HG03558 (cell line): ENCODE data around the gene CA6.
"Not testable (repeated sequence)": the region's sequence is repeated elsewhere in the genome, so short reads cannot be mapped to it uniquely, and the experiment has no call there.

Experiments used
- ATAC-seq: cut with Tn5 transposase; IDR thresholded peaks from one replicate; pipeline ENCODE4 v1.9.1; 2021; ENCODE audit warnings: moderate number of reproducible peaks; ENCODE audit not compliant: unreplicated experiment; ENCODE audit errors: extremely low read depth

Gene CA6

GRCh38 chr1:8925960-8926359 is 19.7 kb upstream of the CA6 start:
- no peak for ATAC-seq

DNA sequence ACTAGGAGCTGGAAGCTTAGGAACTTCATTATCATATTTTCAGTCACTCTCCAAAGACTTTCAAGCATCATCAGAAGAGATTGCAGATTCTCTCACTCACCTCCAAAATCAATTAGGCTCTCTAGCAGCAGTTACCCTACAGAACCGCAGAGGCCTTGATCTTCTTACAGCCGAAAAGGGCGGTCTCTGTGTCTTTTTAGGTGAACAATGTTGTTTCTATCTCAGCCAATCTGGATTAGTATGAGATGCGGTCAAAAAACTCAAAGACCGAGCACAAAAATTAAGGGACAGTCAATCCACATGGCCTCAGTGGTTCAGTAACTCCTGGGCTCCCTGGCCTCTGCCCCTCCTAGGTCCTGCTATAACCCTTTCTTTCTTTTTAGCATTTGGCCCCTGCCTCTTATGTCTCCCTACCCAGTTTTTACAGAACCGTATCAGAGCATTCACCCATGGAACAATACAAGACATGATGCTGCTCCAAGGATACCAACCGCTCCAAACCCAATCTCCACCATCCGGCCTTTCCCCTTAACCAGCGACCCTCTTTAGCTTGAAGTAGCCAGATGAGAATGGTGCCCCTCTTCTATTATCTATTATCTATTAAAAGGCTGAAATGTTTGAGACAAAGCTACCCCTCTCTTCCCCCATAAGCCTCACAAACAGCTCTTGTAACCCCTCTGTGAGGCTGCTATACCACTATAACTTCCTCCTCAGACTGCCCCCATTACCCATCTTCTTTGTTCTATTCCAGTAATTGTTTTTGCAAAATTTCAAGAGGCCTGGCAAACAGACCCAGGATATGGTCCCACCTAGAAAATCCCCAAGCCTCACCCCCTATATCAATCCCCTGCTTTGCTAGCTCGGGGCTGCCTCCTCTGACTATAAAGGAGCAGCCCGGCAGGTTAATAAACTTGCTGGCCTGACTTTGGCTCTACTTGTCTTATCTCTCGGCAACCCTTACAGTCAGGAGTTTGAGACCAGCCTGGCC is 18.7 kb upstream of the CA6 start:
- no peak for ATAC-seq

GRCh38 chr1:8930116-8930515 is 15.6 kb upstream of the CA6 start:
- ATAC-seq = no peak

- ATAC-seq = not testable (repeated sequence)
Measured at GRCh38 chr1:8937051-8937450, 8.6 kb upstream of the CA6 start.

- ATAC-seq = no peak
Measured at GRCh38 chr1:8937701-8938100, 8.0 kb upstream of the CA6 start.

DNA sequence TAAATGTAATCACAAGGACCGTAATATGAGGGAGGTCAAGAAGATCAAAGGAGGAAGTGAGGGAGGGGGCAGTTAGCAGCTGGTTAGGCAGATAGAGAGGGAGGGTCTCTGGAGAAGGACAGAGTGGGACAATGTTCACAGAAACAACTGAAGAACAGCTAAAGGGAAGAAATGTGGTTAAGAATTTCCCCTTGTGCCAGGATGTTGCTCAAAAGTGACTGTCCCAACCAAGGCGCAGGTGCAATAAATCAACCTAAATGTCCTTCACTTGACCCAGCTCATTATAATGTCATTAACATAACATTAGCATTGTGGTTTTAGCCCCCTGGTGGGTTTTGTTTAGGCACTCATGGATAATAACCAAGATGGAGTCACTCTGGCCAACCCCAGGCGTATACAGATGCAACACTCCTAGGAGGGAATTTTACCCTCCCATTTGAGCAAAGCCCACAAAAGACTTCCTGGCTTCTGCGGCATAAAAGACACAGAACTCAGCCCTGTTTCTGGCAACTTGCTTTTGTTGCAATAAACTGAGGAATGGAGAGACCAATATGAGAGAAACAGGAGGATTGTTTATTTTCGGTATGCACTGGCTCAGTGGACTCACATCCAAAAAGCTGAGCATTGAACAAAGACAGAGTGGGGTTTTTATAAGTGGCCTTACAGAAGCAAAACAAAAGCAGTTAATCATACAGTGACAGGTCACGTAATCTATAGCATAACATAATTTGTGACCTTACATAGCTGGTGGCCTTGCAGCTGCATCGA is 7.3 kb upstream of the CA6 start:
- no peak for ATAC-seq

DNA sequence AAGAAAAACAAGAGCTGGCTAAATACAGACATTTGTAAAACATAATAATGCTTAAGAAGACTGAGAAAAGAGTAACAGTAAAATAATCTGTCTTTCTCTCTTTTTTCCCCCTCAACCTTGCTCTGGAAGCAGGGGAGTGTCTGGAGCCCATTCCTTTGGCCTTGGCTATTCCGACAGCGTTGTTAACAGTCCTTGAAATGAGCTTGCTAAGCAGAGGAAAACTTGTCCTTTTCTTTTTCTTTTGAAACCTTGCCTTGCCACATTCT is 6.7 kb upstream of the CA6 start:
- no peak for ATAC-seq

DNA sequence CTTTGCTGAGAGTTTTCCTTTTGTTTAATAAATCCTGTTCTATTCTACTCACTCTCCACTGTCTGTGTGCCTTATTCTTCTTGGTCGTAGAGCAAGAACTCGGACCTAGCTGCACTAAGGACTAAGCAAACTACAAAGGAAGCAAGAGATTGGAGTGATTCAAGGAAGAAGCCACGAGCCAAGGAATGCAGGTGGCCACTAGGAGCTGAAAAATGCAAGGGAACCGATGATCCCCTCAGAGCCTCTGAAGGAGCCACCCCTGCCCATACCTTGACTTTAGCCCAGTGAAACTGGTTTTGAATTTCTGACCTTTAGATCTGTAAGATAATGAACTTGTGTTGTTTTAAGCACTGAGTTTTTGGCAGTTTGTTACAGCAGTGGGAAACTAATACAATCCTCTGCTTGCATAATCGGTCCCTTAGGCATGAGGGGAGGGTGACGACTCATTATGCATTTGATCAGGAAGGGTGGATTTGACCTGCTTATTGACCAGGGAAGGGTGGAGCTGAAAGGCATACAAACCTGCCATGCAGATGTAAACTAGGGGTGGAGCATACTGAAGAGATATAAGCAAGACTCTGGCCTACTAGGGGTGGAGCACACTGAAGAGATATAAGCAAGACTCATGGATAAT is 6.2 kb upstream of the CA6 start:
- ATAC-seq = no peak

DNA sequence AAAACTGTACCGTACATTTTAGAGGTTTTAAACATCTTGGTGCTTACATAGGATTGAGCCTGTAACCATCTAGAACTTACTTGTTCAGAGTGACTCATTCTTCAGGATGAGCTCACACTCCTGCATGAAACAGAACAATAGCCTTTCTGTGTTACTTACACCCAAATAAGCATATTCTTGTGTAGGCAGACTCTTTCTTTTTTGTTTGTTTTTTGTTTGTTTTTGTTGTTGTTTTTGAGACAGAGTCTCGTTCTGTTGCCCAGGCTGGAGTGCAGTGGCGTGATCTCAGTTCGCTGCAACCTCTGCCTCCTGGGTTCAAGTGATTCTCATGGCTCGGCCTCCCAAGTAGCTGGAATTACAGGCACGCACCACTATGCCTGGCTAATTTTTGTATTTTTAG is 3.8 kb upstream of the CA6 start:
- no peak for ATAC-seq

DNA sequence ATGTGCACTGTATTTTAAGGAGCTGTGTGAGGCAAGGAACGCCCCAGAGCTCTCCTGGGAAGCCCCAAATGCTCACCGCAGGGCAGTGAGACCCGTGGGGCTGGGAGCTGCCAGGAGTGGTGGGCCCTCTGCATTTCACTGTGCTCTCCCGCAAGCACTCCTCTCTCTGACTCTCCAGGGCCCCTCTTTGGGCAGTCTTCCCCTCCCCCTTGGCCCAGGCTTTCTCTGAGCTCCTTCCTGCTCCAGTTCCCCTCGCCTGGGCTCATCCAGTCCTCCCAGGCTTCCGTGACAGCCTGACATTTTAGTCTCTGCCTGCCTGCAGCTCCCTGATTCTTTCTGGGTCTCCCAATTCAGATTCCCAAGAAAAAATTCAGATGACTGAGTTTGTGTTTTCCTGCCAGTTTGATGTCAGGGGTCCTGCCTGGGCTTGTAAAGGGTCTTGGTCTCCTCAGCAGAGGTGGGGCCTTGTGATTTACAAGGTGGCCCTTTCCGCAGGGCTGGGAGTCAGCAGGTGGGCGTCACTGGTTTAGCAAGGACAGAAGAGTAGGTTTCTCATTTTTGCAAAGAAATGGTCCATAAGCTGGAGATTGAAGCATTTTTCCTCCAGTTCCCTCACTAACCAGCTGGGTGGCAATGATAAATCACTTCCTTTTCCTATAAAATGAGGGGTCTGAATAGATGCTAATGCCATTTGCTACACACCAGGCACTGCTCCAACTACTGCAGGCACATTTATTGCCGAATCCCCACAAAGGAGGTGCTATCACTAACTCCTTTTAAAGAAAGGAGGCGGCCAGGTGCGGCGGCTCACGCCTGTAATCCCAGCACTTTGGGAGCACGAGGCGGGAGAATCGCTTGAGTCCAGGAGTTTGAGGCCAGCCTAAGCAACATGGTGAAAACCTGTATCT is 1.9 kb upstream of the CA6 start:
- ATAC-seq = no peak

DNA sequence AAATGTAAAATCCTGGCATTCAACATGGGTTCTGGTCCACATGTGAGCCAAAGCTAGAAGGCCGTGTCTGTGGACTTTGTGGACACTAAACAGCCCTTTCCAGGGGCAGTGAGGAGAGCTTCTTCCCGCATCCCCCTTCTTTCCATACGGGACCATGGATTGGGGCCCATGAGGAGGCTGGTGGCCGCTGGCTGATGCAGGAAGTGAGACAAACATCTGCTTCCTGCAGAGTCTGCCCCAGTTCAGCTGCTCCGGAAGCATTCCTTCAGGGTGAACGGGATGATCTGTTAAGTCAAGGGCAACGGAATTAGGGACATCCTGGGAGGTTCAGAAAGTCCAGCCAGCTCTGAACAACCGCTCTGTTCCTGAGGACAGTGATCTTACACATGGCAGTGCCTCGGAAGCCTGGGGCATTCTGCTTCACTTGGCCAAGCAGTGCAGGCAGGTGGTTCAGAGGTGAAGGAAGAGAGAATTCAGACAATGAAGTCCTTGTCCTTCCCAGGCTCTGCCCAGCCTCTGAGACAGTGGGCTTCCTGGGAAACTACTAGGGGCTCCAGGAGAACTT is 1.5 kb downstream of the CA6 start:
- no peak for ATAC-seq

- no peak for ATAC-seq
Measured at GRCh38 chr1:8950309-8950708, 4.6 kb downstream of the CA6 start.

- no peak for ATAC-seq
Measured at GRCh38 chr1:8951231-8951630, 5.6 kb downstream of the CA6 start.

DNA sequence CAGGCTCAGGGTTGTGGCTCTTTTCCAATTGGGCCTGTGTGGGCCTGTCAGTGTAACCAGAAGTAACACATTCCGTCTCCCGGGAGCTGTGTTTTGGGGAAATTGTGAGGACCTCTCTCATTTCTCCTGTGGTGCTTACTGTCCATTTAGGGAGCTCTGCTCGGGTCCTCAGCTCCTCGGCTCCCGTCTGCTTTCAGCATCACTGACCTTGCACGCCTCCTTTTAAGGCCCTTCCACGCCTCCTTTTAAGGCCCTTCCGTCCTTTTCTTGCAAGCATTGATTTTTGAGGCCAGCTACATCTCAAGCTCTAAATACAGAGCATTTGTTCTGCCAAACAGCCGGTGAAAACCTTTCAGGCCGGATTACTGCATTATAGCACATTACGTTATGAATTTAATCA is 9.7 kb downstream of the CA6 start:
- no peak for ATAC-seq

DNA sequence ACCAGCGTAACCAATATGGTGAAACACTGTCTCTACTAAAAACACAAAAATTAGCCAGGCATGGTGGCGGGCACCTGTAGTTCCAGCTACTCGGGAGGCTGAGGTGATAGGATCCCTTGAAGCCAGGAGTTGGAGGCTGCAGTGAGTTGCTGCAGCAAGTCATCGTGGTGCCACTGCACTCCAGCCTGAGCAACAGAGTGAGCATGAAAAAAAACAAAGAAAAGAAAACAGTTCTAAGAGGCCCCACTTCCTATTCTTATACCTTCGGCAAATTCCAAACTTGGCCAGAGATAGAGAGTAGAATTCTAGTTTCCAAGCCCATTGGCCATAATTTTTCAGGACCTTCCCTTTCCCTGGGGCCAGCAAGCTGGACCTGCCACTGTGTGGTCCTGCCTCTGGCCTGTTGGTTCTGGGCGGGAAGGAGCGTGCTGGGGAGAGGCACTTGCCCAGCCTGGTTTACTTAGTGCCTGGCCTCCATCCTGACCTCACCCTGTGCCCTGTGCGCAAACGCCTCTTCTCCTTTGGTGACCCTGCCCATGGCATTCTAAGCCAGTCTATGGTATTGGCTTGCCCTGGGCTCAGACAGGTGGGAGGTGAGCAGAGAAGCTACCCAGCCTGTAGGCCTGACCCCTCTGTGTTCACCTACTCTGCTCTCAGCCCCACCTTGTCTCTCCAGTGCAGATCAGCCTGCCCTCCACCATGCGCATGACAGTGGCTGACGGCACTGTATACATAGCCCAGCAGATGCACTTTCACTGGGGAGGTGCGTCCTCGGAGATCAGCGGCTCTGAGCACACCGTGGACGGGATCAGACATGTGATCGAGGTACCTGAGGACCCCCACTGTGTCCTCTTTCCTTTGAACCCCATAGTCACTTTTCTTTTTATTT is 11.0 kb downstream of the CA6 start:
- ATAC-seq = no peak

DNA sequence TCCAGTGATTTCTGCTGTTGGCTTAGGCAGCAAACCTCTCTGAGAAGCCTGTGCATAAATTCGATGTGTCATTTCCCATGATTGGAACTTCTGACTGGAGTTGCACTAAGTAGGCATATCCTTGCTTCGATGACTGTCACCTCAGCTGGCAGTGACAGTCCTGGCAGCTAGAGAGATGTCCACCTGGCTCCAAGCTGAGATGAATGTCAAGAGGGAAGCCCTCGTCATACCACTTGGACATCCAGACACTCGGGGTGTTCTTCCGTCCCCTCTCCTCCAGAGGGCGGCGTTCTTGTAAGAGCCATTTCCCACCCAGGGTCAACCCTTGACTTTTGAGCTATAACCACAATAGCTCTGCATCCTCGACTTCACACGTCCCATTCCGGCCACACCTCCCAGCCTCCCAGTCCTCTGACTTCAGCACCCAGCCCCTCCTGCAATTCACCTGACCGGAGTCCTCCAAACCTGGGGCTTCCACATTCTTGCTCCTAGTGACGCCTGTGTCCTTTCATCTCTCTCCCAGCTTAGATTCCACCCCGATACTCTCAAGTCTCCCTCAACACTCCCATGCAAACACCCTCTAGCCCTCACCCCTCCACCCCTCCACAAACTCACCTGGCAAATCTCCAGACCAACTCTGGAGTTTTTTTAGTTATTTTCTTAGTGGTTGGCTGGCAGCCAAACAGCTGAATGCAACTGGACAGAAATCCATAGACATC is 17.3 kb downstream of the CA6 start:
- no peak for ATAC-seq

- no peak for ATAC-seq
Measured at GRCh38 chr1:8963963-8964362, 18.3 kb downstream of the CA6 start.

DNA sequence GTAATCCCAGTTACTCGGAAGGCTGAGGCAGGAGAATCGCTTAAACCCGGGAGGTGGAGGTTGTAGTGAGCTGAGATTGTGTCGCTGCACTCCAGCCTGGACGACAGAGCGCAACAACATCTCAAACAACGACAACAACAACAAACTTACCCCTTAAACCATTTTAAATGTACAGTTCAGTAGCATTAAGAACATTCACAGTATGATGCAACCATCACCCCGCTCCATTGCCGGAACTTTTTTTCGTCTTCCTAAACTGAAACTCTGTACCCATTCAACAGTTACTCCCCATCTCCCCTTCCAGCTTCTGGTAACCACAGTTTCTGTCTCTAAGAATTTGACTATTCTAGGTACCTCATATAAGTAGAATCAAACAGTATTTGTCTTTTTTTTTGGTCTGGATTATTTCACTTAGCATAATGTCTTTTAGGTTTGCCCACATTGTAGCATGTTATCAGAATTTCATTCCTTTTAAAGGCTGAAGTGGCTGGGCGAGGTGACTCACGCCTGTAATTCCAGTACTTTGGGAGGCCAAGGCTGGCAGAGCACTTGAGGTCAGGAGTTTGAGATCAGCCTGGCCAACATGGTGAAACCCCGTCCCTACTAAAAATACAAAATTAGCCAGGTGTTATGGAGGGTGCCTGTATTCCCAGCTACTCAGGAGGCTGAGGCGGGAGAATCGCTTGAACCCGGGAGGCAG is 19.6 kb downstream of the CA6 start:
- no peak for ATAC-seq
